ENCODE data around the gene NUDT14.

Gene NUDT14

DNA sequence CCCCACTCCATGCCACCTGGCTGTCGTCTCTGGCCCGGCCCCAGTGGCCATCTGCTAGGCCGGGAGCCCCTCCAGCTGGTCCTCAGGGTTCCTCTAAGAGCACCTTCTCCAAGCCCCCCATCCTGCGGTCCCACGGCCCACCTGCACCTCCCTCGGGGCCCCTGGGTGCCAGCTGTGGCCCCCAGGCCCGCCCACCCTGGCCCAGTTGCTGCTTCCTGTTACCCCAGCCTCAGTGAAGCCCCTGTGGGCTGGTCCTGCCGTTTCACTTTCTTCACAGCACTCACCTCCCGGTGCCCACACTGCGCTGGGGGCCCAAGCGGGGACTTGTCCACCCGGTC lies 27.6 kb upstream of the NUDT14 start:
- no peak for ATAC-seq
- TF ChIP-seq CREB5 (CRISPR knock-in tag; IDR thresholded peaks at IDR 0.05; ENCODE audit: low read depth) (no peak), GLIS3 (CRISPR knock-in tag; IDR thresholded peaks at IDR 0.05) (no peak), ZNF70 (CRISPR knock-in tag; IDR thresholded peaks at IDR 0.05) (no peak), PATZ1 (CRISPR knock-in tag; IDR thresholded peaks at IDR 0.05; ENCODE audit: borderline replicate concordance) (no peak)

GRCh38 chr14:105207996-105208737 lies 27.1 kb upstream of the NUDT14 start:
- no peak for ATAC-seq
- no peak for TF ChIP-seq ZNF70 (CRISPR knock-in tag; IDR thresholded peaks at IDR 0.05)
- TF ChIP-seq TCF4 (CRISPR knock-in tag; IDR thresholded peaks at IDR 0.05; ENCODE audit: borderline replicate concordance), result no peak
- no peak for TF ChIP-seq ZC3H10 (CRISPR knock-in tag; IDR thresholded peaks at IDR 0.05)
- no peak for TF ChIP-seq ISL1 (CRISPR knock-in tag; IDR thresholded peaks at IDR 0.05)
- TF ChIP-seq CSRNP3 (CRISPR knock-in tag; IDR thresholded peaks at IDR 0.05), result no peak
- no peak for TF ChIP-seq PATZ1 (CRISPR knock-in tag; IDR thresholded peaks at IDR 0.05; ENCODE audit: borderline replicate concordance)
- TF ChIP-seq OSR1 (CRISPR knock-in tag; IDR thresholded peaks at IDR 0.05), result no peak
- no peak for TF ChIP-seq ESRRG (CRISPR knock-in tag; IDR thresholded peaks at IDR 0.05)
- no peak for TF ChIP-seq ZNF8 (CRISPR knock-in tag; IDR thresholded peaks at IDR 0.05)
- TF ChIP-seq ZFP30 (CRISPR knock-in tag; IDR thresholded peaks at IDR 0.05), result no peak
- no peak for TF ChIP-seq TOX (CRISPR knock-in tag; IDR thresholded peaks at IDR 0.05; ENCODE audit: borderline replicate concordance)
- TF ChIP-seq, protein P1, sequence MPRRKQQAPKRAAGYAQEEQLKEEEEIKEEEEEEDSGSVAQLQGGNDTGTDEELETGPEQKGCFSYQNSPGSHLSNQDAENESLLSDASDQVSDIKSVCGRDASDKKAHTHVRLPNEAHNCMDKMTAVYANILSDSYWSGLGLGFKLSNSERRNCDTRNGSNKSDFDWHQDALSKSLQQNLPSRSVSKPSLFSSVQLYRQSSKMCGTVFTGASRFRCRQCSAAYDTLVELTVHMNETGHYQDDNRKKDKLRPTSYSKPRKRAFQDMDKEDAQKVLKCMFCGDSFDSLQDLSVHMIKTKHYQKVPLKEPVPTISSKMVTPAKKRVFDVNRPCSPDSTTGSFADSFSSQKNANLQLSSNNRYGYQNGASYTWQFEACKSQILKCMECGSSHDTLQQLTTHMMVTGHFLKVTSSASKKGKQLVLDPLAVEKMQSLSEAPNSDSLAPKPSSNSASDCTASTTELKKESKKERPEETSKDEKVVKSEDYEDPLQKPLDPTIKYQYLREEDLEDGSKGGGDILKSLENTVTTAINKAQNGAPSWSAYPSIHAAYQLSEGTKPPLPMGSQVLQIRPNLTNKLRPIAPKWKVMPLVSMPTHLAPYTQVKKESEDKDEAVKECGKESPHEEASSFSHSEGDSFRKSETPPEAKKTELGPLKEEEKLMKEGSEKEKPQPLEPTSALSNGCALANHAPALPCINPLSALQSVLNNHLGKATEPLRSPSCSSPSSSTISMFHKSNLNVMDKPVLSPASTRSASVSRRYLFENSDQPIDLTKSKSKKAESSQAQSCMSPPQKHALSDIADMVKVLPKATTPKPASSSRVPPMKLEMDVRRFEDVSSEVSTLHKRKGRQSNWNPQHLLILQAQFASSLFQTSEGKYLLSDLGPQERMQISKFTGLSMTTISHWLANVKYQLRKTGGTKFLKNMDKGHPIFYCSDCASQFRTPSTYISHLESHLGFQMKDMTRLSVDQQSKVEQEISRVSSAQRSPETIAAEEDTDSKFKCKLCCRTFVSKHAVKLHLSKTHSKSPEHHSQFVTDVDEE (CRISPR knock-in tag; IDR thresholded peaks at IDR 0.05), result no peak
- no peak for TF ChIP-seq ZNF565 (CRISPR knock-in tag; conservative IDR thresholded peaks at IDR 0.05; ENCODE audit: low read depth)
- no peak for TF ChIP-seq CREB5 (CRISPR knock-in tag; IDR thresholded peaks at IDR 0.05; ENCODE audit: low read depth)
- no peak for TF ChIP-seq ARNTL (CRISPR knock-in tag; IDR thresholded peaks at IDR 0.05; ENCODE audit: borderline replicate concordance, low read depth)
- TF ChIP-seq, protein P2, sequence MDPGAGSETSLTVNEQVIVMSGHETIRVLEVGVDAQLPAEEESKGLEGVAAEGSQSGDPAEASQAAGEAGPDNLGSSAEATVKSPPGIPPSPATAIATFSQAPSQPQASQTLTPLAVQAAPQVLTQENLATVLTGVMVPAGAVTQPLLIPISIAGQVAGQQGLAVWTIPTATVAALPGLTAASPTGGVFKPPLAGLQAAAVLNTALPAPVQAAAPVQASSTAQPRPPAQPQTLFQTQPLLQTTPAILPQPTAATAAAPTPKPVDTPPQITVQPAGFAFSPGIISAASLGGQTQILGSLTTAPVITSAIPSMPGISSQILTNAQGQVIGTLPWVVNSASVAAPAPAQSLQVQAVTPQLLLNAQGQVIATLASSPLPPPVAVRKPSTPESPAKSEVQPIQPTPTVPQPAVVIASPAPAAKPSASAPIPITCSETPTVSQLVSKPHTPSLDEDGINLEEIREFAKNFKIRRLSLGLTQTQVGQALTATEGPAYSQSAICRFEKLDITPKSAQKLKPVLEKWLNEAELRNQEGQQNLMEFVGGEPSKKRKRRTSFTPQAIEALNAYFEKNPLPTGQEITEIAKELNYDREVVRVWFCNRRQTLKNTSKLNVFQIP (CRISPR knock-in tag; IDR thresholded peaks at IDR 0.05; ENCODE audit: borderline replicate concordance, low read depth), result no peak
- TF ChIP-seq CSDC2 (CRISPR knock-in tag; IDR thresholded peaks at IDR 0.05), result no peak
- no peak for TF ChIP-seq PPARA (CRISPR knock-in tag; IDR thresholded peaks at IDR 0.05; ENCODE audit: borderline replicate concordance)
